GM19238 (cell line): ENCODE measurements around the gene NACC1.

Source experiments
- DNase-seq: peaks from one replicate; pipeline ENCODE4 v3.0.0; 2011; ENCODE audit warnings: low spot score; ENCODE audit not compliant: insufficient read length

NACC1 gene

GRCh38 chr19:13118424-13119193 is 545 bp downstream of the NACC1 start:
- peak; percentile 71 for DNase-seq

GRCh38 chr19:13119627-13120026 is 1.6 kb downstream of the NACC1 start:
- no peak for DNase-seq

- DNase-seq, result no peak
Measured at GRCh38 chr19:13120031-13120430, 2.0 kb downstream of the NACC1 start.

- DNase-seq, result no peak
Measured at GRCh38 chr19:13120817-13121216, 2.8 kb downstream of the NACC1 start.

- no peak for DNase-seq
Measured at GRCh38 chr19:13121551-13122274, 3.6 kb downstream of the NACC1 start.

- no peak for DNase-seq
Measured at GRCh38 chr19:13122275-13122878, 4.3 kb downstream of the NACC1 start.

- DNase-seq, result no peak
Measured at GRCh38 chr19:13122980-13123957, 5.2 kb downstream of the NACC1 start.

- no peak for DNase-seq
Measured at GRCh38 chr19:13127051-13127450, 9.0 kb downstream of the NACC1 start.

GRCh38 chr19:13127811-13128575 is 9.9 kb downstream of the NACC1 start:
- DNase-seq, result no peak

GRCh38 chr19:13128583-13128982 is 10.5 kb downstream of the NACC1 start:
- no peak for DNase-seq

- no peak for DNase-seq
Measured at GRCh38 chr19:13129384-13129783, 11.3 kb downstream of the NACC1 start.

- no peak for DNase-seq
Measured at GRCh38 chr19:13130886-13131490, 12.9 kb downstream of the NACC1 start.

- no peak for DNase-seq
Measured at GRCh38 chr19:13132471-13133180, 14.6 kb downstream of the NACC1 start.

- no peak for DNase-seq
Measured at GRCh38 chr19:13133241-13133870, 15.3 kb downstream of the NACC1 start.

GRCh38 chr19:13134626-13135025 is 16.6 kb downstream of the NACC1 start:
- no peak for DNase-seq

- no peak for DNase-seq
Measured at GRCh38 chr19:13135068-13136062, 17.3 kb downstream of the NACC1 start.

- DNase-seq, result no peak
Measured at GRCh38 chr19:13137290-13137794, 19.3 kb downstream of the NACC1 start.
